Effector CD4-positive, alpha-beta T cell (primary cell): Measurements from ENCODE around the gene DSCAML1.

Experiments
- DNase-seq: peaks from one replicate; pipeline ENCODE4 v3.0.0-alpha.2; 2020

The DSCAML1 gene

GRCh38 chr11:117480221-117480620 lies 316.8 kb downstream of the DSCAML1 start:
- DNase-seq: no peak

GRCh38 chr11:117479372-117479771 lies 317.6 kb downstream of the DSCAML1 start:
- DNase-seq: no peak

- DNase-seq: no peak
These were observed 318.1 kb downstream of the DSCAML1 start for GRCh38 chr11:117478926-117479325.

GRCh38 chr11:117478126-117478860 lies 318.7 kb downstream of the DSCAML1 start:
- no peak for DNase-seq

- DNase-seq: no peak
These were observed 319.3 kb downstream of the DSCAML1 start for GRCh38 chr11:117477721-117478120.

- DNase-seq: no peak
These were observed 320.4 kb downstream of the DSCAML1 start for GRCh38 chr11:117476531-117477142.

GRCh38 chr11:117475716-117476530 lies 321.1 kb downstream of the DSCAML1 start:
- DNase-seq: no peak

DNA sequence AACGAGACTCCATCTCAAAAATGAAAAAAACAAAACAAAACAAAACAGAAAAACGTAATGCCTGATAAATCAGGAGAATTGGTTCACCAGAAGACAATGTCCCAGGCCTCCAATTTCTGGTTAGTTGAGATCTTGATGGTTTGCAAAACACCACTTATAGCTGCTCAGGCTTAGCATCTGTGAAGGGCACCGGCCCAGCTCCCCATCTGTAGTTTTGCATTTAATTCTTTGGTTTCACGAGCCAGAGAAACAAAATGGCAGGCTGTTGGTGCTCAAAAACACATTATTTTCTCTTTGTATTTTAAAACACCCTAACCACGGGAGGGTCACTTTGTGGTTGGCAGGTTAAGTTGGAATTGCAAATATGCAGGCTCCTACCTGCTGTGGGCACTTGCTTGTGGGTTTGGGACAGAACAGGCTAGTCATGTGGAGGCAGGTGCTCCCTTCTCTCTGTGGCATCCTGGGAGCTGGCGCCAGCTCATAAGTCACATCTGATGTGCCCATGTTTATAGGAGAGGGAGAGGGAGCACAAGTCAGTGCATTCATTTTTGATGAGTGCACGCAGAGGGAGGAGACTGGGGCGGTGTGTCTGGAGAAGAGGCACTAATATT lies 323.4 kb downstream of the DSCAML1 start:
- no peak for DNase-seq

- no peak for DNase-seq
These were observed 325.2 kb downstream of the DSCAML1 start for GRCh38 chr11:117471776-117472175.

DNA sequence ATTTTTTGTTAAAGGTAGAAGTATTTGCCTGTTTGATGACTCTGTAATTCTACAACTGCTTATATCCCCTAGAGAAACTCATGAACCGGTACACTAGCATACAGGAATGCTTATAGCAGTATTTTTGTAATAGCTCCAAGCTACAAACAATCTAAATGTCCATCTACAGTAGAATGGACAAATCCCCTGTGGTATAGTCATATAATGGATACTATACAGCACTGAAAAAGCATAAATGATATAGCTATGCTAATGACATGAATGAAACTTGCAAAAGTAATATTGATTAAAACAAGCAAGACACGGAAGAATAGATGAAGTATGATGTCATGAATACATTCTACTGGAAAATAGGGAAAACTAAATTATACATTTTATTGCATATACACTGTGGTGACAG lies 326.4 kb downstream of the DSCAML1 start:
- no peak for DNase-seq

- DNase-seq: no peak
These were observed 328.1 kb downstream of the DSCAML1 start for GRCh38 chr11:117468888-117469287.

DNA sequence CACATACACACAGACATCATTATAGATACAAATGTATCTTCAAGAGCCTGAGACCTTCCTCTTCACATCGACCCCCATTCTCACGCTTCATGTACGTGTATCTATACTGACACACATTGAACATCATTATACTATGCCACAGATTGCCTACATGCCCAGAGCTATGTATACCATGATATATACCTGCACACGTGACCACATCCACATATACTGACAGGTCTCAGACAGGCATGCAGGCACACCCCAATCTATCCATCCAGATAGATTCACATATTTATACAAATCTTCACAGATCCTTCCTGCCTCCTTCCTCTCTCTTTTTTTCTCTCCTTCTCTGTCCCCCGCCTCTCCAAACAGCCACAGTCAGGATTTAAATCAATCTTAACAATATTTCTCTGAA lies 329.2 kb downstream of the DSCAML1 start:
- DNase-seq: no peak

- no peak for DNase-seq
These were observed 330.1 kb downstream of the DSCAML1 start for GRCh38 chr11:117466966-117467365.

DNA sequence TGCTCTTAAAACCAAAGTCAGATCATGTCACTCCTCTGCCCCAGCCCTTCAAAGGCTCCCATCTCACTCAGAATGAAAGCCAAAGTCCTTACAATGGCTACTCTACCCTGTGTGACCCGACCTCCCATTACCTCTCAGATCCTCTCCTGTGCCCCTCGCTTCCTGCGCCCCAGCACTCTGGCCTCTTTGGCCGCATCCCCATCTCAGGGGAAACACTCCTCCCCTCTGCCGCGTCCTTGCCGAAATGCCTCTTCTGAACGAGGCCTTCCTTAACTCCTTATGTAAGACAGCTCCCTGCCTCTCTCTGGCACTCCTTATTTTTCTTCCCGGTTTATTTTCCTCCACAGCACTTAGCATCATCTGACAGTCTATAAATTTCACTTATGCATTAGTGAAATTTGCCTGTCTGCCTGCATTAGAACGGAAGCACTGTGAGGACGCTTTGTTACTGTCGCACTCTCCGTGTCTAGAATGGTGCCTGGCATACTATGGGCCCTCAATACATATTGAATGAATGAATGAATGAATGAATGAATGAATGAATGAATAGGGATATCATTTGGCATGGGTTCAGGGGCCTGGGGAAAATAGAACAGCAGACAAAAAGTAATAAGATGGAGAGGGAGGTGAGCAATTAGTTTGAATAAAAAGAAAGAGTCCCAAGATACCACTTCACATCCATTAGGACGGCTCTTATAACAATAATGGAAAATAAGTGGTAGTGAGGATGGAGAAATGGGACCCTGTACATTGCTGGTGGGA lies 331.6 kb downstream of the DSCAML1 start:
- no peak for DNase-seq

DNA sequence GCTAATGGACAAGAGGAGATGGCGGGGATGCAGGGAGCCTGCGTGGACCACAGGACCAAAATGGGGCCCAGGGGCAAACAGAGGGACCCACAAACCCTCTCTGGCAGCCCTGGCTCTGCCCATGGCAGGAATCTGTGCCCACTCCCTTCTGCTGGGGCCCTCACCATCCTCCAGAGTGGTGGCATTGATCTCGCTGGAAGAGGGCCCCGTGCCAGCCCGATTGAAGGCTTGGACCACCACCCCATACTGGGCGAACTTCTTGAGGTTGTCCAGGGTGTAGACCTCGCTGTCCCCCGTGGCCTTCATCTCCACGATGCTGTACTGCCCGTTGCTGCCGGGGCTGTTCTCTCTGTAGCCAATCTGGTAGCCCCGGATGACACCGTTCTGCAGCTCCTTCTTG lies 332.2 kb downstream of the DSCAML1 start:
- no peak for DNase-seq

- no peak for DNase-seq
These were observed 334.2 kb downstream of the DSCAML1 start for GRCh38 chr11:117462864-117463247.

GRCh38 chr11:117462183-117462863 lies 334.7 kb downstream of the DSCAML1 start:
- DNase-seq: no peak

DNA sequence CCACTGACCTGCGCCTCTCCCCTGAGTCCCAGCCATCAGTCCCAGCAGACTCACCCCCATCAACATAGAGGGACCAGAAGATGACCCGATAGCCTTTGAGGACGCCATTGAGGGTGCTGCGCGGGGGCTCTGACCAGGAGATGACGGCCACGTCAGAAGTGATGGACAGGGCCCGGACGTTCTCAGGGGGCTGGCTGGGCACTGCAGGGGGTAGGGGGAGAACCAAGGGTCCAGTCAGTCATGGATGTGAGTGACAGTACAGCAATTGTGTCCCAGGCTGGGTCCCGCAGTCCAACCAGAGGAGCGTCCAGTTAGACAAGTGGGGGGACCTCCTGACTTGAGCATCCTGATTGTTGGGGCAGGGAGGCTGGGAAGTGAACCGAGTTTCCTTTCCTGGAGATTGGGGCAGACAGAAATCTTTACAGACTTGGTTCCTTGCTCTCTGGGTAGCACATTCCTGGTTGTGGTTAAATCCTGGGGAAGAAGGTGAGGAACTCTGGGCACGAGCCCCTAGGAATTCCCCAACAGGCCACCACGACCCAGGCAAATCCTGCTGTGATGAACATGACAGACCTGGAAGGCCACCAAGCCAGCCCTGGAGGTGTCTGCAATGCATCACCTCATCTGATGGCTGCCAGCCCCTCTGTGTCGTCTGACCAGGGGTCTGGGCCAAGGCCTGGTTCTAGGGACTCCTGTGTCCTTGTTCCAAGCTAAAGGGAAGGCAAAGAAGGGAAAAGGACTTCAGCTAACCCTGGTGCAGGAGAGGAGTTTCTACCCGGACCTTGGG lies 335.4 kb downstream of the DSCAML1 start:
- no peak for DNase-seq

GRCh38 chr11:117459979-117460300 lies 337.1 kb downstream of the DSCAML1 start:
- DNase-seq: no peak

- no peak for DNase-seq
These were observed 337.7 kb downstream of the DSCAML1 start for GRCh38 chr11:117459123-117459978.
